Measurements from ENCODE around the gene DDX24. TPM values are rescaled to one million over a fixed set of nuclear protein-coding genes. Genes with fewer than 3 reads are reported as not detected.

Gene DDX24
- total and polyA plus RNA-seq, 2 of the 8 experiments (the other 6 are each of a cell fraction or from before 2014, with no cell fraction given): 89.0 to 201 TPM

DNA sequence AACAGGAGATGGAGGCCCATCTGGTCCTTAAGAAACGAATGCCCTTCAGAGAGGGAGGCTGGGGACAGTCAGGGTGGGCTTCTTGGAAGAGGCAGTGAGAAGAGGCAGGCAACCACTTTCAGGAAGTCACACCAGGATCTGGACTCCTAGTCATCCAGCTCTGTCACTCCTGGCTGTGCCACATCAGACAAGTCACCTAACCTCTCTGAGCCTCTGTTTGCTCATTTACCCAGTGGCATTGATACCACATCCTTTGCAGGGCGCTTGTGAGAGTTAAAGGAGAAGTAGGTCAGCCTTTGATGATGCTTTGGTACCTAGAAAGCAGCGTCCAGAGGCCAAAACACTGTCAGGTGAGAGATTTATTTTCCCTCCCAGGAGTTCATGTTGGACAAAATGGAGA is 72.8 kb downstream of the DDX24 start:
- Histone ChIP-seq H2BK15ac (ENCODE audit: low read length) (no peak overlapping the region), H3K56ac (replicated peaks; ENCODE audit: insufficient read length, low read depth, low read length) (no peak overlapping the region), H4K91ac (replicated peaks; ENCODE audit: insufficient read length, low read length) (no peak overlapping the region), H3K36me3 (ENCODE audit: control insufficient read depth in 2 of 4, insufficient read depth in 4 of 4, low read length in 3 of 4) (no peaks in the 10 kb centered on the region), H3K4ac (replicated peaks; ENCODE audit: insufficient read length, low read depth, low read length) (no peak overlapping the region), H3K4me3 (ENCODE audit: extremely low read depth in 1 of 4, insufficient read depth in 2 of 4, low read depth in 3 of 4, low read length in 4 of 4) (no peak overlapping the region), H3K79me1 (ENCODE audit: low read depth, low read length) (no peaks in the 10 kb centered on the region), H2BK5ac (ENCODE audit: low read depth, low read length) (no peak overlapping the region), H3K79me2 (ENCODE audit: control insufficient read depth in 1 of 2, insufficient read depth in 2 of 2, low read length in 2 of 2) (no peaks in the 10 kb centered on the region), H2AFZ (ENCODE audit: low read length) (no peak overlapping the region), H3K9ac (replicated peaks in 1 of 4; ENCODE audit: extremely low read depth in 1 of 4, low read depth in 3 of 4, low read length in 3 of 4) (no peak overlapping the region), H3K9me3 (ENCODE audit: insufficient read depth in 2 of 2, low read depth in 1 of 2, low read length in 1 of 2) (no peaks in the 10 kb centered on the region), H3K14ac (ENCODE audit: insufficient read length) (no peak overlapping the region), H3K18ac (ENCODE audit: extremely low read depth, low read length) (no peak overlapping the region), H3K4me2 (ENCODE audit: insufficient read depth in 1 of 2, low read depth in 2 of 2, low read length in 2 of 2) (no peak overlapping the region), H2AK5ac (ENCODE audit: low read depth, low read length) (no peak overlapping the region), H4K8ac (ENCODE audit: extremely low read depth, insufficient read depth, low read length) (no peak overlapping the region), H3K4me1 (replicated peaks in 1 of 4; ENCODE audit: control insufficient read depth in 3 of 4, insufficient read depth in 4 of 4, low read length in 3 of 4) (no peaks in the 10 kb centered on the region), H3K23ac (ENCODE audit: insufficient read length) (no peak overlapping the region), H2BK20ac (ENCODE audit: low read length) (no peak overlapping the region), H2BK12ac (ENCODE audit: low read depth, low read length) (no peak overlapping the region), H3K27me3 (replicated peaks in 1 of 4; ENCODE audit: control insufficient read depth in 3 of 4, extremely low read depth in 1 of 4, insufficient read depth in 3 of 4, low read length in 3 of 4) (peaks cover 0 to 2% (median 0%) of the 10 kb centered on the region in 4 experiments; a peak in 1 of 7 replicates), H4K20me1 (replicated peaks in 1 of 2; ENCODE audit: control insufficient read depth in 1 of 2, insufficient read depth in 2 of 2, low read length in 2 of 2) (peaks cover 0 to 2% of the 10 kb centered on the region in 2 experiments), H3K27ac (ENCODE audit: low read depth, low read length) (no peak overlapping the region), H2BK120ac (replicated peaks; ENCODE audit: low read depth, low read length) (no peak overlapping the region), H4K5ac (ENCODE audit: insufficient read length, low read depth, low read length) (no peak overlapping the region), H3K23me2 (ENCODE audit: low read depth, low read length) (peaks cover 3% of the 10 kb centered on the region; the same call in 1 of the 2 replicates)
- TF ChIP-seq YY1 (IDR thresholded peaks at IDR 0.05; ENCODE audit: low read depth, low read length) (no peak), SRF (IDR thresholded peaks at IDR 0.05; ENCODE audit: low read depth, low read length) (no peak), NRF1 (IDR thresholded peaks at IDR 0.05; ENCODE audit: low read depth, low read length) (no peak), CBX8 (IDR thresholded peaks at IDR 0.05; ENCODE audit: borderline replicate concordance, low read depth, low read length) (no peak), GTF2F1 (IDR thresholded peaks at IDR 0.05; ENCODE audit: borderline replicate concordance, low read depth, low read length) (no peak), KDM5A (IDR thresholded peaks at IDR 0.05; ENCODE audit: low read length) (no peak)
- TF ChIP-seq, protein P1, sequence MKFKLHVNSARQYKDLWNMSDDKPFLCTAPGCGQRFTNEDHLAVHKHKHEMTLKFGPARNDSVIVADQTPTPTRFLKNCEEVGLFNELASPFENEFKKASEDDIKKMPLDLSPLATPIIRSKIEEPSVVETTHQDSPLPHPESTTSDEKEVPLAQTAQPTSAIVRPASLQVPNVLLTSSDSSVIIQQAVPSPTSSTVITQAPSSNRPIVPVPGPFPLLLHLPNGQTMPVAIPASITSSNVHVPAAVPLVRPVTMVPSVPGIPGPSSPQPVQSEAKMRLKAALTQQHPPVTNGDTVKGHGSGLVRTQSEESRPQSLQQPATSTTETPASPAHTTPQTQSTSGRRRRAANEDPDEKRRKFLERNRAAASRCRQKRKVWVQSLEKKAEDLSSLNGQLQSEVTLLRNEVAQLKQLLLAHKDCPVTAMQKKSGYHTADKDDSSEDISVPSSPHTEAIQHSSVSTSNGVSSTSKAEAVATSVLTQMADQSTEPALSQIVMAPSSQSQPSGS (IDR thresholded peaks at IDR 0.05; ENCODE audit: low read length): no peak
- FAIRE-seq (no peak), DNase-seq (ENCODE audit: low read depth in 1 of 2, low spot score in 2 of 2) (no peak)
- CTCF ChIA-PET (ENCODE audit: partially characterized antibody): interaction anchor here (1.3 to 20.5 kb wide), 2 partner anchors 28 to 64 kb away, joined by 4 to 484 read pairs; no protein-coding TSS in a partner anchor
- POLR2A ChIA-PET (ENCODE audit: partially characterized antibody): interaction anchor here (1.2 kb wide), 1 partner anchor 71 kb away, joined by 3 read pairs; no protein-coding TSS in a partner anchor
- WGBS, 2 experiments (ENCODE audit: extremely low coverage in 1 of 2, insufficient coverage in 1 of 2, insufficient read length in 1 of 2, insufficient replicate concordance in 2 of 2, low coverage in 1 of 2, low lambda C conversion rate in 2 of 2, missing lambda C conversion rate in 1 of 2): 67% methylated on average over 3 of the region's 3 CpGs; no CpG with 5 or more reads in 1 of the 2 experiments
